ENCODE data around the gene TMEM163.

- TF ChIP-seq CTCF (IDR thresholded peaks at IDR 0.05; ENCODE audit: low read depth, low read length, poor library complexity, severe bottlenecking) (no peak), EZH2phosphoT487 (IDR thresholded peaks at IDR 0.05; ENCODE audit: borderline replicate concordance, low read length) (no peak)
These were observed 43.7 kb upstream of the TMEM163 start for GRCh38 chr2:134762508-134762907.

Data from DOHH2 (cell line).